ENCODE results near the gene ROCK2.
"Not testable (repeated sequence)": the region's sequence is repeated elsewhere in the genome, so short reads cannot be mapped to it uniquely, and the experiment has no call there.

ROCK2 gene

DNA sequence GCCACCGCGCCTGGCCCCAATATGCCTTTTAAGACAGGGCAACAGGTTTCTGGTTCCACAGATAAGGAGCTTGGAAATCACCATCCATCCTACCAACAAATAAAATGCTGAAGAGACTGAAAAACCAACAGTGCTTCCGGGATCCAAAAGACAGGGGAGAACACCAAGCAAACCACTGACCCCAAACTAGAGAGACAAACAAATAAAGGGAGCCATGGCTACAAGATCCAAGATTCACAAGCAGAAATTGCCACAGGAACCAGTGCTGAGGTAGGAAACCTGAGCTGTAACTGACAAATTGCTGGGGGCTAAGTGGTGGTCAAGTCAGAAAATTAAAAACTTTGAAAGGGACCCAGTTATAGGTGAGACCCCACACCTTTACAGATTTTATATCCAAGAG, 76.5 kb downstream of the ROCK2 start:
- no peak for DNase-seq (ENCODE audit: low spot score)

DNA sequence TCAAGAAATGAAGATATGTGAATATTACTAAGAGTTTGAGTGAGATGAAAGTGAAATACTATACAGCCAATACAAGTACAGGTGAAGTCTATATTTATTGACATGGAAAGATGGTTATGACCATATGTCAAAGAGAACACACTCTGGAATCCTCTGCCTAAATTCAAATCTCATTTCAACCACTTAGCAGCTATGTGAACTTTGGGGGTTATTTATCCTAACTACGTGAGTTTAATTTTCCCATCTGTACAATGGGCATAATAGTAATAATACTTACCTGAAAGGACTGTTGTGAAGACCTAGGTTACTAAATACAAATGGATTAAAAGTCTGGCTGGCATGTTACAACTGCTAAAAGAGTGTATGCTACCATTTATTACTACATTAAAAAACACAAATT, 79.6 kb downstream of the ROCK2 start:
- DNase-seq (ENCODE audit: low spot score) = no peak

DNA sequence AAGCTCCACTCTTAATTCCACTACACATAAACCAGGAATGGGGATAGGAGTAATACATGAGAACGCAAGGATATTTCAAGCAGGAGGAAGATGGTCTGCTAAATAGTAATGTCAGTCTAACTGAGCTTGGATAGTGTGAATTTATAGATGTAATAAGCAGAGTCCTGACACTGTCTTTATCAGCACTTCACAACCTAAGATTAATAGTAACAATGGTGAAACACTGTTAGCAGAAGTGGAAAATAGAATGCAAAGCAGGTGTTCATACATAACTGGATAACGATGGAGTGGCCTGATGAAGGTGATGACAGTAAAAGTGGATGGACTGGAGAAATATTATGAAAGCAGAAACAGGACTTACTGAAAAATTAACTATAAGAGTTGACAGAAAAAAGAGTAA, 80.4 kb downstream of the ROCK2 start:
- no peak for DNase-seq (ENCODE audit: low spot score)

DNA sequence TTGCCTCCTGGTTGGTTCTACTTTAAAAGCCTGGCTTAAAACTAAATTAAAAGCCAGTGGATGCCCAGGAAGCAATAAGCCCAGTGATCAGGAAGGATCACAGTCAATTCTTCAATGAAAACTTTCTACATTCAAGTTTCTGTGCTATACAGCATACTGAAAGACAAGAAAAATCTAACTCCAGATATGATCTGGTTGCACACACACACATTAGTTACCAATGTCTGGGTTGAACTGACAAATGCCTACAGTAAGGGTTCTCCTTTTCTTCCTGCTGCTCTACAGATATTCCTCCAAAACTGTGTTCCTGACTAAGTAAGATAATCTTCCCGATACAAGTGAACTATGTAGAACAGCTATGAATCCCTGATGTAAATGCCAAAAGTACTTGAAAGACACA, 81.3 kb downstream of the ROCK2 start:
- DNase-seq (ENCODE audit: low spot score) = no peak

DNA sequence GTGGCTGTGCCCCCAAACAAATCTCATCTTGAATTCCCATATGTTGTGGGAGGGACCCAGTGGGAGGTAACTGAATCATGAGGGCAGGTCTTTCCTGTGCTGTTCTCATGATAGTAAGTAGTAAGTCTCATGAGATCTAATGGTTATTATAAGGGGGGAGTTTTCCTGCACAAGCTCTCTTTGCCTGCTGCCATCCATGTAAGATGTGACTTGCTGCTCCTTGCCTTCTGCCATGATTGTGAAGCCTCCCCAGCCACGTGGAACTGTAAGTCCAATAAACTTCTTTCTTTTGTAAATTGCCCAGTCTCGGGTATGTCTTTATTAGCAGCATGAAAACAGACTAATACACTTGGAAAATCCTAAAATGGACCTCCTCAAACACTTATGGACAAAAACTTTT, 82.0 kb downstream of the ROCK2 start:
- not testable (repeated sequence) for DNase-seq (ENCODE audit: low spot score)

DNA sequence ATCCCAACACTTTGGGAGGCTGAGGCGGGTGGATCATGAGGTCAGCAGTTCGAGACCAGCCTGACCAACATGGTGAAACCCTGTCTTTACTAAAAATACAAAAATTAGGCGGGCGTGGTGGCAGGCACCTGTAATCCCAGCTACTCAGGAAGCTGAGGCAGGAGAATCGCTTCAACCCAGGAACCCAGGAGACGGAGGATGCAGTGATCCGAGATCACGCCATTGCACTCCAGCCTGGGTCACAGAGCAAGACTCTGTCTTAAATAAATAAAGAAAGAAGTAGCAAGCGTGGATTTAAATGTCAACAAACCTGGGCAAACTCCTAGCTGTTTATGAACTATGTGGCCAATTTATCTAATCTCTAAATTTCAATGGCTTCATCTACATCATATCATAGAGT, 82.9 kb downstream of the ROCK2 start:
- DNase-seq (ENCODE audit: low spot score) = not testable (repeated sequence)

DNA sequence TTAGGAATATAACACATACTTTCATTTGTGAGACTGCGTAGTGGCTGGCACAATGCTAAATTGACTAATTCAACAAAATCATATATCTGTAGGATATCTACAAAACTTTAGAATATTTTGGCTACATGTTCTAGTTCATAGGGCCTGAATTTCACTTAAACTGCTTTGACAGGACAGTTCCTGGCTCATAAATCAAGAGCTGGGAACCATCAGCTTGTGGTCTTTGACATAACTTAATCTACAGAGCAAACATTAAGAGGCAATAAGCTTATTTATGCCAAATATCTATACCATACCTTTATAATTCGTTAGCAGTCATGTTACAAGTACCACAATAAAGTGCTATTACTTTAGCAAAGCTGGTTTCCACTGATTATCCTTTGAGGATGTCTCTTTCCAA, 83.5 kb downstream of the ROCK2 start:
- DNase-seq (ENCODE audit: low spot score) = no peak

DNA sequence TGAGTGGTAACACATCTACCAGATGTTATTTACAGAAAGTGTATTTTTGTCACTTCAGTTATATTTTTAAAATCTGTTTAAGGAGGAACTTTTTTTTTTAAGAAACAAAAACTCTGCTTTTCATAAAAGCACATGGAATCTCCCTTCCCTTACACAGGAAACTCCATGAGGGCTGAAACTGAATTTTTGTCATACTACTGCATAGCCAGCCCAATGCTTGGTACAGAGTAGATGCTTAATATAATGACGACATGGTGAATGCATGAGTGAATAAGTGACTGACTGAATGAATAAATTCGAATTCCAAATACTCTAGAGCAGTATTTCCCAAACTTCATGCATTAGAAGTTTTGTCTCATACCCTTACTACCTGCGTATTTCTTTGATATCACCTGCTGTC, 86.5 kb downstream of the ROCK2 start:
- DNase-seq (ENCODE audit: low spot score) = no peak

DNA sequence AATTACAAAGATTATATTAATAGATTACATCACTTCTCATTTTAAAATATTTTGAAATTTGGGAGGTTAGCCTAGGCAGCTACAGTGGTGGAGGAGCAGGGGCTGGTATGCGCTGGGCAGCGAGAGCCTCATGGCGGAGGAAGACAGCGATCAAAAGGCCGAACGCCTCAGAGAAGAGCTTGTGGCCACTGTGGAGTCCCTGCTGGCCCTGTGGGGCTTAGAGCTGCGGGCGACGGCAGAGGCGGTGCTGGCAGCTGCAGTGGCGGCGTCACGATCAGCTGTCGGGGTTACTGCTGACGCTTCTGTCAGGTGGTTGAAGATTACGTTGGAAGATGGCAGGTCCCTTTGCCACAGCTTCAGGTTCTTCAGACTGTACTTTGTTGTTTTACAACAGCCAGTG, 87.4 kb downstream of the ROCK2 start:
- no peak for DNase-seq (ENCODE audit: low spot score)

DNA sequence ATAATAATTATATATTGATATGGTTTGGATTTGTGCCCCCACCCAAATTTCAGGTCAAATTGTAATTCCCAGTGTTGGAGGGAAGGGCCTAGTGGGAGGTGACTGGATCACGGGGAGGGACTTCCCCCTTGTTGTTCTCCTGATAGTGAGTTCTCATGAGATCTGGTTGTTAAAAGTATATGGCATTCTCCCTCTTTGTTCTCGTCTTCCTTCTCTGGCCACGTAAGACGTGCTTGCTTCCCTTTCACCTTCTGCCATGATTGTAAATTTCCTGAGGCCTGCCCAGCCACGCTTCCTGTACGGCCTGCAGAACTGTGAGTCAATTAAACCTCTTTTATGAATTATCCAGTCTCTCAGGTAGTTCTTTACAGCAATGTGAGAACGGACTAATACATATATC, 88.3 kb downstream of the ROCK2 start:
- DNase-seq (ENCODE audit: low spot score) = no peak

DNA sequence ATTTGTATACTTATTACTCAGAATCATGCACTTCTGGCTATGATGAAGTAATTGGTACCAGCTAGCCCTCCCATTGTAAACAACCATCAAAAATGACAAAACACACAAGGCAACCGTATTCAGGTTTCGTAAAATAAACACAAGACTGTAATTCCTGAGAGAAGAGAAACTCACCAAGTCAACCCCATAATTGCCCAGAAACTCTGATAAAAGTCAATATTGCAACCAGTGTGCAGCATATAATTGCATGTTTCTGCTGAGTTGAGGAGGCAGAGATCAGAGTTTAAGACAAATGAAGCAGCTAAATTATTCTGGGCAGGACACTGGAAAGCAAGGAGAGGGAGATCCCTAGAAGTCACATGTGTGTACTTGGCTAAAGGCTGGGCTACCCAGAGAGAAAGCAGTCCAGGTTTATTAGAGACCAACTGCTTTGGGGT, 90.3 kb downstream of the ROCK2 start:
- DNase-seq (ENCODE audit: low spot score) = no peak

DNA sequence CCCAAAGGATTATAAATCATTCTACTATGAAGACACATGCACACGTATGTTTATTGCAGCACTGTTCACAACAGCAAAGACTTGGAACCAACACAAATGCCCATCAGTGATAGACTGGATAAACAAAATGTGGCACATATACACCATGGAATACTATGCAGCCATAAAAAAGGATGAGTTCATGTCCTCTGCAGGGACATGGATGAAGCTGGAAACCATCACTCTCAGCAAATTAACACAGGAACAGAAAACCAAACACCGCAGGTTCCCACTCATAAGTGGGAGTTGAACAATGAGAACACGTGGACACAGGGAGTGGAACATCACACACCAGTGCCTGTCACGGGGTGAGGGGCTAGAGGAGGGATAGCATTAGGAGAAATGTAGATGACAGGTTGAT, 92.0 kb downstream of the ROCK2 start:
- DNase-seq (ENCODE audit: low spot score) = not testable (repeated sequence)

DNA sequence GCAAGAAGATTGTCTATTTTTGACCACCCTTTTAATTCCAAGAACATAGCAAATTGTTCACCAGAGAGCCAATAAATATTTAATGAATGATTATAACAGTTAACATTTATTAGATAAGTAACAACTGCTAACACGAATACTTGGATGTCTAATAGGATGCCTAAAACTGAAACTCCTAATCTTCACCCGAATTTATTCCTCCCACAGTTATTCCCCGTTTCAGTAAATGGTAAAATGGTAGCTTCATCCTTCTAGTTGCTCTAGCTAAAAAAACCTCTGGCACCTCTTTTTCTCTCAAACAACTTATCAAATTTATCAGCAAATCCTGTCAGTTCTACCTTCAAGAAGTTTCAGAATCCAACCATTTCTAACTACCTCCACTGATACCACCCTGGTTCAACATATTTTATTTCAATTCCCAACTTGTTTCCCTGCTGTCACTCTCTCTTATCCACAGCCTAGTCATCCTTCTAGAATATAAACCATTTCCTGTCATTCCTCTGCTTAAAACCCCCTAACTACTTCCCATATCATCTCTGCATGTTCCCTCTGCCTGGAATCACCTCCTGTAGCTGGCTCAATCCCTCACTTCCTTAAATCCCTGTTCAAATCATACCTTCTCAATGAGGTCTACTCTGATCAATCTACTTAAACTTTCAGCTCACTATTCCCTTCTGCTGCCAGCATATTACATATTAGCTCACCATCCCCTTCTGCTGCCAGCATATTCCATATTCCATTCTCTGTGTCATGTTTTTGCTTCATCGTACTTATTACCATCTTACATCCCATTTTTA, 93.8 kb downstream of the ROCK2 start:
- DNase-seq (ENCODE audit: low spot score) = peak; percentile 7

DNA sequence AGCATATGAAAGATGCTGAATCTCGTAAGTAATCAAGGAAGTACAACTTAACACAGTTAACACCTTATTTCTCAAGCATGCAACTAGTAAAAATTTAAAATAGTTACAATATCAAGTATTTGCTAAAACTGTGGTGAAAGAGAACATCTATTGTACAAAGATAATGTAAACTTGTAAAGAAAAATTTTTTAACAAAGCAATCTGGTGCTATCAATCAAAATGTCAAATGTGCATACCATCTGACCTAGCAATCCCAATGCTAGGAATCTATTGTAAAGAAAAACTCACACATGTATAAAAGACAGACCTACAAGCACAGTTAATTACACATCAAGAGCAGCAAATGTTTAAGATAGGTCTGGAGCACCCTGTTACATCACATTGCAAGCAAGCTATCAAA, 99.1 kb downstream of the ROCK2 start:
- no peak for DNase-seq (ENCODE audit: low spot score)

DNA sequence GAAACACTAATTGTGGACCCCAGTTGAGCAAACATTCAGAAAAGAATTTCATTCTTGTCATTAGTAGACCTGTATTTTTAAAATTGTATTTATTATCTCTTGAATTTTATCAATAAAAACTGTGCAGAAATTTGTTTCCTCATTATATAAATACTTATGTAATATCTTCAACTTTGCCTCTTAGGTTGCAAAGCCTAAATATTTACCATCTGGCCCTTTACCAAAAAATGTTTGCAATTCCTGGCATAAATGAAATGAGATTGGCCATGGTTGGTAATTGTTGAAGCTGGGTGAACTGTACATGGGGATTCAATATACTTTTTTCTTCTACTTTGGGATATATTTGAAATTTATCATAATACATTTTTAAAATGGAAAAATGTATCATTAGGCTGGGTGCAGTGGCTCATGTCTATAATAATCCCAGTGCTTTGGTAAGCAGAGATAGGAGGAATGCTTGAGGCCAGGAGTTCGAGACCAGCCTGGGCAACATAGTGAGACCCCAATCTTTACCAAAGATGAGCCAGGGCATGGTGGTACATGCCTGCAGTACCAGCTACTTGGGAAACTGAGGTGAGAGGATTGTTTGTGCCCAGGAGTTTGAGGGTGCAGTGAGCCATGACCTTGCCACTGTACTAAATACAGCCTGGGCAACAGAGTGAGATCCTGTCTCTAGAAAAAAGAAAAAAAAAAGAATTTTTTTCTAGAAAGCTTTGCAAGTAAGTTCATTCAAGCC, 100.2 kb downstream of the ROCK2 start:
- no peak for DNase-seq (ENCODE audit: low spot score)

DNA sequence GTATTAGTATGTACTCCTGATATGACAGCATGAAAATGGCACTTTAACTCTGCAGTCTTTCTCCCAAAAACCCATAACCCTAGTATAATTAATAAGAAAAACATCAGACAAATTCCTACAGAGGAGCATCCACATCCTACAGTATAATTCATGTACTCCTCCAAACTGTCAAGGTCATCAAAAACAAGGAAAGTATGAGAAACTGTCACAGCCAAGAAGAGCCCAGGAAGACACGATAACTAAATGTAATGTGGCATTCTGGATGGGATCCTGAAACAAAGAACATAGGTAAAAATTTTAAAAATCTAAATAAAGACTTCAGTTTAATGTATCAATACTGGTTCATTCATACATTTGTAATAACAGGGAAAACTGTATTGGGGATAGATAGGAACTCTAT, 100.9 kb downstream of the ROCK2 start:
- no peak for DNase-seq (ENCODE audit: low spot score)

DNA sequence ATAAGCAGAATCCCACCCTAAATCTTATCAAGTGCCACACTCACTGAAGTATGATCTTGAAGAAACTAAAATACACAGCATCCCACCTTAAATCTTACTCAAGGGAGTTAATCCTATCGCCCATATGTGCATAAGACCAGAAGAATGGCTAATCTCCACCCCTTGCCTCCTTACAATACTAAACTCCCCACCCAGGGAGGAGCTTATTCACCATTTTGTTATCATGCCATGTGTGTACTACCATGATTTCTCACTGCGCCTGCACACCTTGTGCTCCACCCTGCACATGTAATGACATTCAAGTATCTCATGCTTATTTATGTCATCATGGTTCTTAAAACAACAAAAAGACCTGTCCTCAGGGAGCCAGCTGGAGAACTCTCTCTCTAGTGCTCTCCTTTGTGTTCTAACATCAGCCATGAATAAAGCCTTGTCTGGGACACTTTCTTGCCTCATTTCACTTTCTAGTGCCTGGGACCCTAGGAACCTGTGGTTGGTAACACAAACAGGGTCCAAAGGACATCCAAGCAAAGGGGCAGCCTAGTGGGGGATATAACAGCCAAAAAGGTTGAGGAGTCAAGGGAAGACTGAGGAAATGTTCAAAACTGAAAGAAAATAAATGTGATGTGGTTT, 101.8 kb downstream of the ROCK2 start:
- no peak for DNase-seq (ENCODE audit: low spot score)

DNA sequence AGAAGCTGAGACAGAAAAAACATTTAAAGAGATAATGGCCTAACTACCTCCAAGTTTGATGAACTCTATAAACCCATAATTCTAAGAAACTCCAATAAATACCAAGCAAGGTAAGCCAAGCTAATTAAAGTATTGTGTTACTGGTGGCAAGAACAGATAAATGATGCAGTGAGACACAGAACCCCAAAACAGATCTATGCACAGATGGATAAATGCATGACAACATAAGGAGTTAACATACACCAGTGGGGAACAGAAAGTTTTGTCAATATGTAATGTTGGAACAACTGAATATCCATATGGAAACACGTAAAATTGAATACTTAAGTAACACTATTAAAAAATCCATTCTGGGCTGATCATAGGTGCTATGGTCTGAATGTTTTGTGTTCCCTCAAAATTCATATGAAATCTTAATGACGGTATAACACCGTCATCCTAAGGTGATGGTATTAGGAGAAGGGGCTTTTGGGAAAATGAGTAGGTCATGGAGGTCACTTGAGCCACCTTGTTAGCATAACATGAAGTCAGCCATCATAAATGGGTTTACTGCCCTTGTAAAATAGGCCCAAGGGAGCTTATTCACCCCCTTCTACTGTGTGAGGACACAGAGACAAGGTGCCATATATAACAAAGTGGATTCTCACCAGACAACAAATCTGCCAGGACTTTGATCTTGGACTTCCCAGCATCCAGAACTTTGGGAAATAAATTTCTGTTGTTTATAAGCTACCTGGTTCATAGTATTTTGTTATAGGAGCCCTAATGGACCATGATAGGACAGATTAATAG, 102.8 kb downstream of the ROCK2 start:
- no peak for DNase-seq (ENCODE audit: low spot score)

DNA sequence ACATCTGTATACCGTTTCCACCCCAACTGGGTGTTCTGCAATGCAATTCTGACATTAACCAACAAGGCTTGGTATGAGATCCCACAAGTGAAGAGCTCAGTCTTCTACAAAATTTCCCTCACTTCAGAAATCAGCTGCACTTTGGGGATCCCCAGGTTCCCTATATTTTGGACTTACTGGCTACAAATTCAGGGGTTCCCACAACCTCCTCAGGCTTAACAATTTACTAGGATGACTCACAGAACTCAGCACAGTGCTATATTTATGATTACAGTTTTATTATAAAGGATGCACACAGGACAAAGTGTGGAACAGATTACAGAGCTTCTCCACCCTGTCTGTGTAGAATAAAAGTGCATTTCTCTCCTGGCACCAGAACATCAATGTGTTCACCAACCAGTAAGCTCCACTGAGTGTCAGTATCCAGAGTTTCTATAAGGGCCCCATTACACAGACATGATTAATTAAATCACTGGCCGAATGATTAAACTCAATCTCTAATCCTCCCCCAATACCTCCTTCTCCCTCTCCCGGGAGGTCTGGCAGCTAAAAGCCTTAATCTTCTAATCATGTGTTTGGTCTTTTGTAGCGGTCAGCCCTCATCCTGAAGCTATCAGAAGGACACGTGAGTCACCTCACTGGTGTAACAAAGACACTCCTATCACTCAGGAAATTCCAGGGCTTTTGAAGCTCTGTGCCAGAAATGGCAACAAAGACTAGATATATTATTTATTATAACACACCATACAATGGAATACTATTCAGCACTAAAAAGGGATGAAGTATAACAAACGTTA, 104.6 kb downstream of the ROCK2 start:
- no peak for DNase-seq (ENCODE audit: low spot score)

DNA sequence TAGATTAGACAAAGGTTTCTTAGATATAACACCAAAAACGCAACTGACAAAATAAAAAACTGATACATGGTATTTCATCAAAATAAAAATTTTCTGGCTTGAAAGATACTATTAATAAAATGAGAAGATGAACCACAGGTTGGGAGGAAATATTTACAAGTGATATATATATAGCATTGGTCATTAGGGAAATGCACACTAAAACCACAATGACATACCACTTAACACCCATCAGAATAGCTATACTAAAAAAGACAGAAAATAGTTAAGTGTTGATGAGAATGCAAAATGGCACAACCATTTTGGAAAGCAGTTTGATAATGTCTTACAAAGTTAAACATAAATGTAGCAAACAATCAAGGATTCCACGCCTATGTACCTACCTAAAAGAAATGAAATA, 105.3 kb downstream of the ROCK2 start:
- DNase-seq (ENCODE audit: low spot score) = no peak

DNA sequence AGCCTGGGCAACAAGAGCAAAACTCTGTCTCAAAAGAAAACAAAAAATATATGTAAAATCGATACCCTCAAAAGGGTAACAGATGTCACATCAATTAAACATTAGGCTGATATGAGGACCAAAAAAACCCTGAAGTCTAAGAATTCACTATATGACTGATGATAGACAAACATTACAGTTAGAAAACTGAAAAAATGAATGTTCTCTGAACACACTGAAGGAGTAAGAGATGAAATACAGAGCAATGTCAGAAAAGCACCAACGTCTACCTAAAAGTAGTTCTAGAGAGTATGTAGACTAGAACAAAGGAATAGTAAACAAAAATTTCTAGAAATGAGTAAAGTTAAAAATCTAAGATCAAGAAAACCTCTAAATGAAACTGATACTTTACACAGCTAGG, 107.3 kb downstream of the ROCK2 start:
- DNase-seq (ENCODE audit: low spot score) = no peak

DNA sequence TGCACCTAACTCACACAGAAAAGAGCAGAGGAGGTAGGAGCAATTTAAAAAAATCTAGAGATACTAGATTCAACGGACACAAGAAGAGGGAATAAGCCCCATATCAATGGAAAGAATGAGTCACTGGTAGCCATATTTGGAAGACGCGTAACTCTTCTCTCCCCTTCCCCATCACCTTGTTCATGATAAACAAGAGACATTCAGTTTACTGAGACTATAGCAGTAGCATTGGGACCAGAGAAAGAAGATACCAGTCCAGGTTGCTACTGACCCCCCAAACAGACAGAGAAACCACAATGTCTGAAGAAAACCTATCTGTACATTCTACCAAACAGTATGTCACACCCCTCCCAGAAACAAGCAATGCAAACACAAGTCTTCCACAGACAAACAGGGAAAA, 108.1 kb downstream of the ROCK2 start:
- DNase-seq (ENCODE audit: low spot score) = no peak
